ENCODE data around the gene SEL1L2.
A peak's percentile ranks its signal among the peaks of the same experiment; 100 is the strongest.

Gene SEL1L2

DNA sequence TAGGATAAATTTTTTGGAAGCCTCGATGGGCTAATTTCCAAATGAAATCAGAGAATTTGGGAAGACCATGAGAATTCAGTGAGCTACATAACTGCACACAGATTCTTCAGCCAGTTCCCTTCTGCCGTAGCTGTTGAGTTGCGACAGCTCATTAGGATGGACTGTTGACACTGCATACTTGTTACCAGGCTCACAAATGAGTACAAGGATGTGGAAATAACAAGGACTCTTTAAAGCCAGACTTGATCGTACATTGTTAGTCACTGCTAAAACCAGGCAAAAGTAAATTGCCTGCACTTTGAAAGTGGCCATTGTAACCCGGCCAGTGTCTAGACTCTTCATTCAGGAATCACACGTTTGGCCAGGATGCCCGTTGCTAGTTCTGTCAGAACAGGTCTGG lies 168.5 kb downstream of the SEL1L2 start:
- no peak overlapping the region for H3K27ac Mint-ChIP-seq
- no peaks in the 10 kb centered on the region for H3K9me3 Mint-ChIP-seq
- H3K4me3 Mint-ChIP-seq, result no peak overlapping the region
- H3K36me3 Mint-ChIP-seq, result peaks cover 6% of the 10 kb centered on the region
- no peaks in the 10 kb centered on the region for H3K27me3 Mint-ChIP-seq
- peaks cover 21% of the 10 kb centered on the region for H3K4me1 Mint-ChIP-seq

DNA sequence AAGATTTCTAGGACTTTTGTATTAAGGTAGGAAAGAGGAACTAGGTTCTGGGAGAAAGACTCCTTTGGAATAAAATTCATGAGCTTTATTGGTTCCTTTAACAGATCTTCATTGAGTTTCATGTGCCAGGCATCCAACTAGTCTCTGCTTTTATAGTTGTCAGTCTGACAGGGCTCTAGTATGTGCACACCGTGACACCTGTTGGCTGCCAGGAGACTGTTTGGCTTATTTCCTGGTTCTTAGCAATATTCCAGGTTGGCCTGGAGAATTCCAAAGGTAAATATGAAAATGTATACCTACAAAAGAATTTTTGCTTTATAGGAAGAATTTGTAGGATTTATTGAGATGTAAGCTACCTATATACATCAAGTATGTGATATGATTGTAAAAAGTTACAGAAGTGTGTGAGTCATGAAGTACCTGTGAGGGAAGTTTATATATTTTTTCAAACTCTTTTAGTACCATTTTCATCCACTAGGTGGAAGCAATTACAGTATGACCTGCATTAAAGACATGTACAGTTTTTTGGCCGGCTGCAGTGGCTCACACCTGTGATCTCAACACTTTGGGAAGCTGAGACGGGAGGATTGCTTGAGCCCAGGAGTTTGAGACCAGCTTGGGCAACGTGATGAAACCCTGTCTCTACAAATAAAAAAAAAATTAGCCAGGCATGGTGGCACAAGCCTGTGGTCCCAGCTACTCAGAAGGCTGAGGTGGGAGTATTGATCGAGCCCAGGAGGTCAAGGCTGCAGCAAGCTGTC lies 170.3 kb downstream of the SEL1L2 start:
- Mint-ChIP-seq H3K27ac (peak overlapping the region; percentile 41), H3K36me3 (peaks cover 10% of the 10 kb centered on the region), H3K27me3 (no peaks in the 10 kb centered on the region), H3K9me3 (no peaks in the 10 kb centered on the region), H3K4me3 (no peak overlapping the region), H3K4me1 (peaks cover 31% of the 10 kb centered on the region)

DNA sequence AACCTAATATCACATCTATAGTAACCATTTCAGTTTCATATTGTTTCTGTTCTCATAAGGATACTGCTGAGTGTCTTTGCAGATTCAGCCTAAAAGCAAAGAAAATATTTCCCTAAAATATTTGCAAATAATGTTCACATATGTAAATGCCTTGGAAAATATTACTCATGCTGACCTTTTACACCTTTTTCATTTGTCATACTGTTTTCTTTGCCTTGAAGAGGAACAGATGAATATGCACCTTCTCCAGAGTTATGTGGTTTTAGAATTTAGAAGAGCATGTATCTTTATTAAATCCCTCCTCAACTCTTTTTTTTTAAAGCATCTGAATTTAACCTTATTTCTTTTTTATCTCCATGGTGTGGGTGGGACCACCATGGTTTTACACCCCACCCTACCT lies 173.1 kb downstream of the SEL1L2 start:
- H3K27ac Mint-ChIP-seq, result peak overlapping the region; percentile 97
- H3K27me3 Mint-ChIP-seq, result no peaks in the 10 kb centered on the region
- H3K4me3 Mint-ChIP-seq, result peak overlapping the region; percentile 52
- H3K36me3 Mint-ChIP-seq, result peaks cover 16% of the 10 kb centered on the region
- no peaks in the 10 kb centered on the region for H3K9me3 Mint-ChIP-seq
- H3K4me1 Mint-ChIP-seq, result peaks cover 31% of the 10 kb centered on the region

DNA sequence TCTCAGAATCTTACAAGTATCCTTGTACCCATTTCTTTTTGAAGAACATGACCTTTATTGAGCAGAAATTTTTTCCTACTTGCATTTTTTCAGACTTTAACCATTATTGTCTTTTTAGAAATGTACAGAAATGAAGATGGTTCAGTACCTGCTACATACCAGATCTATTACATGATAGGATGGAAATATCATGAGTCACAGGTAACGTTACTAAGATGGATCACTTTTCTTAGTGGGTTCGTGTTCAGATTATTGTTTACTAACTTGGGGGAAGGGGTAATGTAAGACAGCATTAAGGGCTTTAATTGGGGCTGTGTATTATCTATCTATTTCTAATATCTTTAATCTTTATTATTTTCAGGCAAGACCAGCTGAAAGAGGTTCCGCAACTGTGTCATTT lies 173.7 kb downstream of the SEL1L2 start:
- Mint-ChIP-seq H3K9me3 (no peaks in the 10 kb centered on the region), H3K4me1 (peaks cover 31% of the 10 kb centered on the region), H3K27me3 (no peaks in the 10 kb centered on the region), H3K27ac (peak overlapping the region; percentile 95), H3K4me3 (peak overlapping the region; percentile 44), H3K36me3 (peaks cover 16% of the 10 kb centered on the region)

DNA sequence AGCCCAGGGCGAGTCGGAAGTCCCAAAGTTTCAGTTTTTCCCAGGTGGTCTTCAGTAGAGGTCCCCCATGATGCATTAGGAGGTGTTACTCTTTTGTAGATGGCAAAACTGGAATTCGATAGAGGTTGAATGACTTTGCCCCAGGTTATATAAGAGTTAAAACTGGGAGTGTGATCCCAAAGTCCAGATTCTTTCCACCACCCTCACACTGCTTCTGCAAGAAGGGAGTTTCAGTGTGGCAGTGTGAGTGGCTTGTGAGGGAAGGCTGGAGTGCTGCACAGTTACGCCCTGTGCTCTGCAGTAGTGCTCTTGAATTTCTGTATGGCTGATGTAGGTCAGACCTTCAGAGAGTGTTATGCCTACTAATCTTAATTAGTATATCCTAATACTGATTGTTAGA lies 175.7 kb downstream of the SEL1L2 start:
- no peaks in the 10 kb centered on the region for H3K9me3 Mint-ChIP-seq
- peaks cover 27% of the 10 kb centered on the region for H3K4me1 Mint-ChIP-seq
- no peaks in the 10 kb centered on the region for H3K27me3 Mint-ChIP-seq
- no peak overlapping the region for H3K27ac Mint-ChIP-seq
- no peak overlapping the region for H3K4me3 Mint-ChIP-seq
- peaks cover 16% of the 10 kb centered on the region for H3K36me3 Mint-ChIP-seq

DNA sequence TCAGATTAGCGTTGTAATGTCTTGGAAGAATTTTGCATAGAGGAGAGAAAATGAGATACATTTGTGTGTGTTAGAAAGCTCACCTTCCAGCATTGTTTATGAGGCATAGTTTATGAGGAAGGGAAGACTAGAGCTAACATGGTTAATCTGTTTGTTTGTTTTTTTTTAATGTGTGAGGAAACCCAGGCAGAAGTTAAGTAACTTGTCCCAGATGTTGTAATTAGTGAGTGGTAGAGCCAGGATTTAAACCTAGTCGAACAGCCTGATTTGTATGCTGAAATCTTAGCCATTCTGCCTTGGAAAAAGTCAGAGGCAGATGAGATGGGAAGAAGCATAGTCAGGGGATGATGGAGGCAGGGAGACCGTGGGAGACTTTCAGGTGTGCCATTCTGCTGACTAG lies 176.5 kb downstream of the SEL1L2 start:
- Mint-ChIP-seq H3K27me3 (no peaks in the 10 kb centered on the region), H3K27ac (peak overlapping the region; percentile 76), H3K4me1 (peaks cover 27% of the 10 kb centered on the region), H3K36me3 (peaks cover 16% of the 10 kb centered on the region), H3K9me3 (no peaks in the 10 kb centered on the region), H3K4me3 (no peak overlapping the region)

DNA sequence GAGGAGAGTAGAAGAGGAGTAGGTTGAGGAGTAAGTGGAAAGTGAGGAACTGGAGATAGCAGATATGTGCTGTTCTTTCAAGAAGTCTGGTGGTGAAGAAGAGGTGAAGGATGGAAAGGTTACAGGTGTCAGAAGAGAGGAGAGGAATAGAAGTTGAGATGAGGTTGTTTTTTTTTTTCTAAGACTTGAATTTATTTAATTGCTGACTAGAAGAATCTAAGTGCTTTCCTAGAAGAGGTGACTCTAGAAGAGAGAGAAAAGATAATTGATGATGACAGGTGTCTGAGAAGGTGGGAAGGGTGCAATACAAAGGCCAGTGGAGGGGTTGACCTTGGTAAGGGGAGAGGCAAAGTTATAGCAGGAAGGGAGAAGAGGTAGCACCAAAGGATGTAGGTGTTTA lies 180.0 kb downstream of the SEL1L2 start:
- H3K9me3 Mint-ChIP-seq, result no peaks in the 10 kb centered on the region
- no peak overlapping the region for H3K27ac Mint-ChIP-seq
- H3K36me3 Mint-ChIP-seq, result peaks cover 5% of the 10 kb centered on the region
- H3K4me3 Mint-ChIP-seq, result no peak overlapping the region
- no peaks in the 10 kb centered on the region for H3K4me1 Mint-ChIP-seq
- no peaks in the 10 kb centered on the region for H3K27me3 Mint-ChIP-seq

DNA sequence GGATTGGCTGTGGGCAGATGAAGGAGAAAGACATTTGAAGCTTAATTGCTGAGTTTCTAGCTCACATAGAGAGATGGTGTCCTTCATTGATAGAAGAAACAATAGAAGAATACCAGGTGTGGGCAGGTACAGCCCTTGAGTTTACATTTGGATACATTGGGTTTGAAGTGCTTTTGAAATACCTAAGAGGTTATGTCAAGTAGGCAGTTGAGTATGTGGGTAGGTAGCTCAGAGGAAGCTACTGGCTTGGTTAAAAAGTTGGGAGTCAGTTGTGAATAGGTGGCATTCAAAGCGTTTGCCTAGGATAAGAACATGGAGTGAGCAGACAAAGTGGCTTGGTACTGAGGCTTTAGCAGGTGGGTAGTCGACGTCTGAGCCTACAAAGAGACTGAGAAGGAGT lies 180.6 kb downstream of the SEL1L2 start:
- H3K9me3 Mint-ChIP-seq, result no peaks in the 10 kb centered on the region
- no peaks in the 10 kb centered on the region for H3K4me1 Mint-ChIP-seq
- no peak overlapping the region for H3K27ac Mint-ChIP-seq
- no peak overlapping the region for H3K4me3 Mint-ChIP-seq
- peaks cover 7% of the 10 kb centered on the region for H3K36me3 Mint-ChIP-seq
- H3K27me3 Mint-ChIP-seq, result no peaks in the 10 kb centered on the region

DNA sequence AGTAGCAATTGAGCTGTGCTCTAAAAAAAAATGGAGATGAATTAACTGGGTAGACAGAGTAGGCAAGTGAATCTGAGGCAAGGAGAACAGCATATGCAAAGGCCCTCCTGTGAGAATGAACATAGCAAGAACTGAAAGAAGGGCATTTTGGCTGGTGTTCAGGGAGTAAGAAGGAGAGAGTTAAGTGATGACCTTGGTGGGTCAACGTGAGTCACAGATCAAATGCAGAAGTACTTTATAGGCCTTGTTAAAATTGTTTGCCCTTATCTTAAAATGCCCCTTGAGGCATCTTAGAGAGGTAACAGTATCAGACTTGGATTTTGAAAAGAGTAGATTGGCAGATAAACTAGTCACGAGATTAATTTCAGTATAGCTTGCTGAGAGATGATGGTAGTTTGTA lies 181.0 kb downstream of the SEL1L2 start:
- Mint-ChIP-seq H3K27me3 (no peaks in the 10 kb centered on the region), H3K4me1 (no peaks in the 10 kb centered on the region), H3K4me3 (no peak overlapping the region), H3K27ac (no peak overlapping the region), H3K9me3 (no peaks in the 10 kb centered on the region), H3K36me3 (peaks cover 7% of the 10 kb centered on the region)

DNA sequence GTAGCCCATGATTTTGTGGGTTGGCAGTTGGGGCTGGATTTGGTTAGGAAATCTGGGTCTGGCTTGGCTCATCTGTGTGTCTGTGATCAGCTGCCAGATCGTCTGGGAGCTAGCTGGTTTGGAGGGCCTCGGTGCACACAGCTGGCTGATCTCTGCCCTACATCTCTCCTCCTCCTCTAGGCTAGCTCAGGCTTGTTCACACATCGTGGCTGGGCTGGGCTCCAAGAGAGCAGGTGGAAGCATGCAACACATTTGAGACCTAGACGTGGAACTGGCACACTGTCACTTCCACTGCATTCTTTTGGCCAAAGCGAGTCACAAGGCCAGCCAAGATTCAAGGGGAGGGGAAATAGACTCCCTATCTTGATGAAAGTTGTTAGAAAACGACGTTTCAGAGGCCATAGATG lies 189.7 kb downstream of the SEL1L2 start:
- H3K4me3 Mint-ChIP-seq, result no peak overlapping the region
- no peak overlapping the region for H3K27ac Mint-ChIP-seq
- peaks cover 17% of the 10 kb centered on the region for H3K36me3 Mint-ChIP-seq
- no peaks in the 10 kb centered on the region for H3K9me3 Mint-ChIP-seq
- no peaks in the 10 kb centered on the region for H3K4me1 Mint-ChIP-seq
- H3K27me3 Mint-ChIP-seq, result no peaks in the 10 kb centered on the region

DNA sequence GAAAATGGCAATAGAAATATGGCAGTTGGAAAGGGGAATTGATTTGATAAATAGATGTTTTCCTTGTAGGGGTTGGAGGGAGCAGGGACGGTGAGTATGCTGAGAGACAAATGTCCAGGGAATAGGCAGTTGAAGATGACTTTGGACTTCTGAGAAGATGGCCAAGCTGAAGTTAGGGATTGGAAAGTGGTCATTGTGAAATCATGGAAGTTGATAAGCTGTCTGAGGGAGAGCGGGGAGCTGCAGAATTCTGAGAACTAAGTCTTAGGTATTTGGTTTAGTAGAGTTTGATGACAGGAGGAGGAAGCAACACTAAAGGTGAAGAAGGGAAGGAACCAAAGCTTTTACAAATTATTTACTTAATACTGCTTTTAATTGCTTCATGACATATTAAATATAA lies 190.4 kb downstream of the SEL1L2 start:
- Mint-ChIP-seq H3K4me3 (no peak overlapping the region), H3K27me3 (no peaks in the 10 kb centered on the region), H3K27ac (no peak overlapping the region), H3K9me3 (no peaks in the 10 kb centered on the region), H3K4me1 (no peaks in the 10 kb centered on the region), H3K36me3 (peaks cover 17% of the 10 kb centered on the region)

Data from activated naive CD4-positive, alpha-beta T cell treated with anti-CD3 and anti-CD28 coated beads, Interleukin-2, amount 50 U/mL, for 24 hours (primary cell).